Esophagus squamous epithelium (tissue), 5 donors: Measurements from ENCODE around the gene LGALS13. TPM values are rescaled to one million over a fixed set of nuclear protein-coding genes. Genes with fewer than 3 reads are reported as not detected.

Experiments used
- DNase-seq: peaks from one replicate; lab custom pipeline; 2025; lab: John Stamatoyannopoulos, UW
- H3K27ac ChIP-seq, 4 donors: fragments of 200-600 bp; sonication (generic); one replicate each; pipeline ENCODE4 v1.5.1; 2016 to 2019; ENCODE audit warnings: mild to moderate bottlenecking in 1 of 4
- H3K27me3 ChIP-seq, 4 donors: fragments of 200-600 bp; sonication (generic); 1 replicate in 3 of 4; 2 replicates in 1 of 4; pipeline versions ENCODE4 v1.5.1 to v1.6.0; 2017 to 2021; ENCODE audit warnings: antibody characterized with exemption in 1 of 4
- H3K36me3 ChIP-seq, 3 donors: fragments of 200-600 bp; sonication (generic); one replicate each; pipeline ENCODE4 v1.5.1; 2016 to 2019
- H3K4me1 ChIP-seq, 3 donors: fragments of 200-600 bp; sonication (generic); one replicate each; pipeline ENCODE4 v1.5.1; 2017 to 2019
- H3K4me3 ChIP-seq, 4 donors: fragments of 200-600 bp; sonication (generic); 1 replicate in 3 of 4; 2 replicates in 1 of 4; pipeline ENCODE4 v1.5.1; 2016 to 2019; ENCODE audit warnings: mild to moderate bottlenecking in 2 of 4, moderate library complexity in 1 of 4
- H3K9me3 ChIP-seq, 3 donors: fragments of 200-600 bp; sonication (generic); one replicate each; pipeline ENCODE4 v1.5.1; 2016 to 2019
- CTCF ChIP-seq, 6 experiments: fragments of 450-650 bp in 4 of 6; fragments of 200-600 bp in 2 of 6; sonication (generic) in 2 of 6; IDR thresholded peaks; one replicate each; pipeline ENCODE4 v1.5.1; 2016 to 2019; ENCODE audit warnings: antibody characterized with exemption in 6 of 6, mild to moderate bottlenecking in 4 of 6, moderate library complexity in 4 of 6
- POLR2A ChIP-seq, 4 donors: fragments of 450-650 bp; IDR thresholded peaks; one replicate each; pipeline ENCODE4 v1.6.1; 2017; ENCODE audit warnings: antibody characterized with exemption in 4 of 4, mild to moderate bottlenecking in 4 of 4, moderate library complexity in 3 of 4
- WGBS, 2 donors: methylation state at CpG; one replicate each; pipeline ENCODE4 v1.1.5; 2018; 5-methylcytosine and 5-hydroxymethylcytosine counted together
- intact Hi-C: fragments of 100-400 bp; cut with DNase I; formaldehyde crosslinking; loops from one replicate; pipeline ENCODE4 v1.15.0; 2022
- total RNA-seq, 4 donors: library from RNA; depleted of rRNA; stranded (reverse); fragments of >200 nt; gene quantifications; one replicate each; pipeline ENCODE4 v1.1.0, GENCODE V29; 2016
- donor health status: DM: yes; HTN: yes; CAD: no.

Gene LGALS13
- total RNA-seq, 4 donors from 2014 or later: not detected

- Histone ChIP-seq H3K4me1 (no peaks in the 10 kb centered on the region), H3K27me3 (peaks cover 0 to 24% (median 2%) of the 10 kb centered on the region in 4 donors), H3K4me3 (no peak overlapping the region), H3K27ac (no peak overlapping the region), H3K9me3 (no peaks in the 10 kb centered on the region), H3K36me3 (no peaks in the 10 kb centered on the region)
- TF ChIP-seq CTCF (IDR thresholded peaks at IDR 0.05) (no peak), POLR2A (IDR thresholded peaks at IDR 0.05) (no peak)
- intact Hi-C loops: no loop called here
- DNase-seq: no peak
- WGBS, 2 donors: 24 to 45% methylated on average over 2 of the region's 2 CpGs
Observed at GRCh38 chr19:39590265-39590664, 12.1 kb upstream of the LGALS13 start.

- Histone ChIP-seq H3K27me3 (peaks cover 0 to 33% (median 2%) of the 10 kb centered on the region in 4 donors), H3K27ac (no peak overlapping the region), H3K36me3 (no peaks in the 10 kb centered on the region), H3K4me3 (no peak overlapping the region), H3K4me1 (no peaks in the 10 kb centered on the region), H3K9me3 (no peaks in the 10 kb centered on the region)
- TF ChIP-seq POLR2A (IDR thresholded peaks at IDR 0.05): no peak
- no peak for TF ChIP-seq CTCF (IDR thresholded peaks at IDR 0.05)
- 76 to 80% methylated on average over 6 to 7 of the region's 7 CpGs for WGBS, 2 donors
- no peak for DNase-seq
- intact Hi-C loops: no loop called here
Observed at GRCh38 chr19:39592381-39592780, 9.9 kb upstream of the LGALS13 start.

GRCh38 chr19:39595950-39596349 lies 6.4 kb upstream of the LGALS13 start:
- Histone ChIP-seq H3K4me3 (no peak overlapping the region), H3K27ac (no peak overlapping the region), H3K27me3 (peaks cover 0 to 31% (median 0%) of the 10 kb centered on the region in 4 donors), H3K4me1 (no peaks in the 10 kb centered on the region), H3K9me3 (no peaks in the 10 kb centered on the region), H3K36me3 (no peaks in the 10 kb centered on the region)
- no peak for DNase-seq
- WGBS, 2 donors: 54 to 74% methylated on average over 6 of the region's 6 CpGs
- TF ChIP-seq CTCF (IDR thresholded peaks at IDR 0.05) (no peak), POLR2A (IDR thresholded peaks at IDR 0.05) (no peak)
- intact Hi-C loops: no loop called here

GRCh38 chr19:39596911-39597310 lies 5.4 kb upstream of the LGALS13 start:
- Histone ChIP-seq H3K4me3 (no peak overlapping the region), H3K9me3 (no peaks in the 10 kb centered on the region), H3K27ac (no peak overlapping the region), H3K27me3 (peaks cover 0 to 32% (median 0%) of the 10 kb centered on the region in 4 donors), H3K36me3 (no peaks in the 10 kb centered on the region), H3K4me1 (no peaks in the 10 kb centered on the region)
- intact Hi-C loops: no loop called here
- TF ChIP-seq CTCF (IDR thresholded peaks at IDR 0.05) (no peak), POLR2A (IDR thresholded peaks at IDR 0.05) (no peak)
- no peak for DNase-seq

GRCh38 chr19:39599116-39599515 lies 3.2 kb upstream of the LGALS13 start:
- Histone ChIP-seq H3K4me3 (no peak overlapping the region), H3K27me3 (peaks cover 0 to 32% (median 0%) of the 10 kb centered on the region in 4 donors), H3K27ac (no peak overlapping the region), H3K9me3 (no peaks in the 10 kb centered on the region), H3K36me3 (no peaks in the 10 kb centered on the region), H3K4me1 (no peaks in the 10 kb centered on the region)
- TF ChIP-seq POLR2A (IDR thresholded peaks at IDR 0.05): no peak
- no peak for TF ChIP-seq CTCF (IDR thresholded peaks at IDR 0.05)
- intact Hi-C loops: no loop called here
- no peak for DNase-seq
- WGBS, 2 donors: 15 to 30% methylated on average over 4 of the region's 4 CpGs
